HEK293 (cell line): ENCODE results near the gene HOXC11.

Experiments
- BCL11A ChIP-seq: fragments of 450-650 bp; formaldehyde crosslinking; IDR thresholded peaks from 2 replicates; pipeline ENCODE4 v1.5.1; 2016; ENCODE audit warnings: low read depth, missing biosample characterization, missing genetic modification characterization
- GFI1B ChIP-seq: fragments of 450-650 bp; formaldehyde crosslinking; IDR thresholded peaks from 2 replicates; pipeline ENCODE4 v1.5.1; 2016; ENCODE audit warnings: missing biosample characterization, missing genetic modification characterization
- MEIS1 ChIP-seq: sonication (generic); formaldehyde crosslinking; IDR thresholded peaks from 2 replicates; pipeline ENCODE4 v1.8.1; 2022; ENCODE audit warnings: missing genetic modification reagents, mild to moderate bottlenecking, borderline replicate concordance
- SETDB1 ChIP-seq: IDR thresholded peaks from one replicate; pipeline ENCODE4 v1.6.1; 2017; ENCODE audit warnings: mild to moderate bottlenecking, low read length, moderate library complexity, mixed read lengths; ENCODE audit not compliant: insufficient read length
- SP7 ChIP-seq: fragments of 450-650 bp; formaldehyde crosslinking; IDR thresholded peaks from 2 replicates; pipeline ENCODE4 v1.5.1; 2016; ENCODE audit warnings: missing biosample characterization, missing genetic modification characterization
- TCF7L2 ChIP-seq: IDR thresholded peaks from 2 replicates; pipeline ENCODE4 v1.6.1; 2011; ENCODE audit warnings: low read depth, mild to moderate bottlenecking, inconsistent platforms, low read length, moderate library complexity, borderline replicate concordance
- ZBTB1 ChIP-seq: fragments of 450-650 bp; formaldehyde crosslinking; IDR thresholded peaks from 2 replicates; pipeline ENCODE4 v1.5.1; 2016; ENCODE audit warnings: missing biosample characterization, missing genetic modification characterization
- ZBTB21 ChIP-seq: fragments of 450-650 bp; formaldehyde crosslinking; IDR thresholded peaks from 2 replicates; pipeline ENCODE4 v1.5.1; 2017; ENCODE audit warnings: missing biosample characterization, missing genetic modification characterization
- ZBTB44 ChIP-seq: fragments of 450-650 bp; IDR thresholded peaks from 2 replicates; pipeline ENCODE4 v1.5.1; 2018; ENCODE audit warnings: missing biosample characterization, mild to moderate bottlenecking, missing genetic modification characterization
- ZFHX2 ChIP-seq: fragments of 450-650 bp; formaldehyde crosslinking; conservative IDR thresholded peaks from 2 replicates; pipeline ENCODE4 v1.5.1; 2016; ENCODE audit warnings: missing biosample characterization, missing genetic modification characterization
- ZFP69B ChIP-seq: fragments of 450-650 bp; formaldehyde crosslinking; IDR thresholded peaks from 2 replicates; pipeline ENCODE4 v1.5.1; 2016; ENCODE audit warnings: missing biosample characterization, missing genetic modification characterization
- ZNF10 ChIP-seq: fragments of 450-650 bp; formaldehyde crosslinking; IDR thresholded peaks from 2 replicates; pipeline ENCODE4 v1.5.1; 2017; ENCODE audit warnings: missing biosample characterization, missing genetic modification characterization
- ZNF133 ChIP-seq: fragments of 450-650 bp; formaldehyde crosslinking; IDR thresholded peaks from 2 replicates; pipeline ENCODE4 v1.5.1; 2016; ENCODE audit warnings: missing biosample characterization, missing genetic modification characterization
- ZNF155 ChIP-seq: fragments of 450-650 bp; formaldehyde crosslinking; IDR thresholded peaks from 2 replicates; pipeline ENCODE4 v1.5.1; 2016; ENCODE audit warnings: missing biosample characterization, missing genetic modification characterization
- ZNF16 ChIP-seq: fragments of 450-650 bp; formaldehyde crosslinking; IDR thresholded peaks from 2 replicates; pipeline ENCODE4 v1.5.1; 2016; ENCODE audit warnings: low read depth, missing biosample characterization, missing genetic modification characterization
- ZNF175 ChIP-seq: fragments of 450-650 bp; formaldehyde crosslinking; IDR thresholded peaks from 2 replicates; pipeline ENCODE4 v1.5.1; 2016; ENCODE audit warnings: missing biosample characterization, missing genetic modification characterization
- ZNF24 ChIP-seq: fragments of 450-650 bp; formaldehyde crosslinking; IDR thresholded peaks from 2 replicates; pipeline ENCODE4 v1.5.1; 2016; ENCODE audit warnings: missing biosample characterization, missing genetic modification characterization
- ZNF26 ChIP-seq: fragments of 450-650 bp; formaldehyde crosslinking; IDR thresholded peaks from 2 replicates; pipeline ENCODE4 v1.5.1; 2016; ENCODE audit warnings: missing biosample characterization, missing genetic modification characterization
- ZNF266 ChIP-seq: fragments of 450-650 bp; formaldehyde crosslinking; IDR thresholded peaks from 2 replicates; pipeline ENCODE4 v1.5.1; 2016; ENCODE audit warnings: missing biosample characterization, missing genetic modification characterization, low read depth
- ZNF416 ChIP-seq: fragments of 450-650 bp; formaldehyde crosslinking; IDR thresholded peaks from 2 replicates; pipeline ENCODE4 v1.5.1; 2016; ENCODE audit warnings: missing biosample characterization, missing genetic modification characterization
- ZNF48 ChIP-seq: fragments of 450-650 bp; formaldehyde crosslinking; IDR thresholded peaks from 2 replicates; pipeline ENCODE4 v1.5.1; 2016; ENCODE audit warnings: missing biosample characterization, missing genetic modification characterization
- ZNF501 ChIP-seq: fragments of 450-650 bp; formaldehyde crosslinking; IDR thresholded peaks from 2 replicates; pipeline ENCODE4 v1.5.1; 2016; ENCODE audit warnings: missing biosample characterization, missing genetic modification characterization
- ZNF514 ChIP-seq: fragments of 450-650 bp; formaldehyde crosslinking; IDR thresholded peaks from 2 replicates; pipeline ENCODE4 v1.5.1; 2016; ENCODE audit warnings: missing biosample characterization, missing genetic modification characterization
- ZNF518A ChIP-seq: fragments of 450-650 bp; formaldehyde crosslinking; conservative IDR thresholded peaks from 2 replicates; pipeline ENCODE4 v1.5.1; 2016; ENCODE audit warnings: low read depth, missing biosample characterization, missing genetic modification characterization
- ZNF530 ChIP-seq: fragments of 450-650 bp; formaldehyde crosslinking; IDR thresholded peaks from 2 replicates; pipeline ENCODE4 v1.5.1; 2016; ENCODE audit warnings: low read depth, missing biosample characterization, missing genetic modification characterization
- ZNF558 ChIP-seq: fragments of 450-650 bp; formaldehyde crosslinking; IDR thresholded peaks from 2 replicates; pipeline ENCODE4 v1.5.1; 2016; ENCODE audit warnings: missing biosample characterization, missing genetic modification characterization
- ZNF571 ChIP-seq: fragments of 450-650 bp; formaldehyde crosslinking; IDR thresholded peaks from 2 replicates; pipeline ENCODE4 v1.5.0; 2017; ENCODE audit warnings: missing biosample characterization, missing genetic modification characterization
- ZNF600 ChIP-seq: fragments of 450-650 bp; formaldehyde crosslinking; IDR thresholded peaks from 2 replicates; pipeline ENCODE4 v1.5.1; 2016; ENCODE audit warnings: missing biosample characterization, missing genetic modification characterization
- ZNF654 ChIP-seq: fragments of 450-650 bp; formaldehyde crosslinking; IDR thresholded peaks from 2 replicates; pipeline ENCODE4 v1.5.1; 2016; ENCODE audit warnings: low read depth, missing biosample characterization, missing genetic modification characterization
- ZNF660 ChIP-seq: fragments of 450-650 bp; IDR thresholded peaks from 2 replicates; pipeline ENCODE4 v1.5.1; 2018; ENCODE audit warnings: missing biosample characterization, mild to moderate bottlenecking, missing genetic modification characterization
- ZNF76 ChIP-seq: fragments of 450-650 bp; formaldehyde crosslinking; IDR thresholded peaks from 2 replicates; pipeline ENCODE4; 2016; ENCODE audit warnings: low read depth, missing biosample characterization, missing genetic modification characterization, borderline replicate concordance
- ZNF777 ChIP-seq: fragments of 450-650 bp; formaldehyde crosslinking; IDR thresholded peaks from 2 replicates; pipeline ENCODE4 v1.5.1; 2017; ENCODE audit warnings: missing biosample characterization, missing genetic modification characterization, borderline replicate concordance
- ZNF791 ChIP-seq: fragments of 450-650 bp; formaldehyde crosslinking; IDR thresholded peaks from 2 replicates; pipeline ENCODE4 v1.5.1; 2016; ENCODE audit warnings: missing biosample characterization, missing genetic modification characterization

HOXC11 gene

GRCh38 chr12:54017027-54017788 is 44.3 kb downstream of the HOXC11 start (continued):
- TF ChIP-seq ZNF518A (tag by site-specific recombination): no peak
- TF ChIP-seq ZNF48 (tag by site-specific recombination): no peak
- no peak for TF ChIP-seq ZFP69B (tag by site-specific recombination)
- no peak for TF ChIP-seq ZNF175 (tag by site-specific recombination)
- no peak for TF ChIP-seq ZNF16 (tag by site-specific recombination)
- TF ChIP-seq BCL11A (tag by site-specific recombination): peak; percentile 94
- TF ChIP-seq ZNF777 (tag by site-specific recombination): no peak
- no peak for TF ChIP-seq ZBTB1
- 0 out of 2 replicates have a peak, but pooled peaks have one; percentile 51 for TF ChIP-seq ZNF24 (tag by site-specific recombination)
- TF ChIP-seq ZNF600 (tag by site-specific recombination): peak; percentile 77
- peak; percentile 94 for TF ChIP-seq SP7 (tag by site-specific recombination)
- peak; percentile 51 for TF ChIP-seq ZNF501 (tag by site-specific recombination)
- no peak for TF ChIP-seq ZNF133 (tag by site-specific recombination)
- no peak for TF ChIP-seq MEIS1 (CRISPR knock-in tag)
- TF ChIP-seq ZNF155 (tag by site-specific recombination): no peak
- no peak for TF ChIP-seq ZNF660 (tag by site-specific recombination)
- peak; percentile 32; the same call in 1 of the 2 replicates for TF ChIP-seq ZNF10
- 0 out of 2 replicates have a peak, but pooled peaks have one; percentile 7 for TF ChIP-seq ZNF76
- TF ChIP-seq TCF7L2: no peak
- peak; percentile 53 for TF ChIP-seq ZFHX2
- TF ChIP-seq ZNF514 (tag by site-specific recombination): no peak
- no peak for TF ChIP-seq ZNF26 (tag by site-specific recombination)
- no peak for TF ChIP-seq ZBTB21
- TF ChIP-seq ZNF558 (tag by site-specific recombination): no peak
- no peak for TF ChIP-seq GFI1B (tag by site-specific recombination)
- TF ChIP-seq ZNF416 (tag by site-specific recombination): no peak
- TF ChIP-seq ZBTB44 (tag by site-specific recombination): no peak
- TF ChIP-seq ZNF791 (tag by site-specific recombination): no peak
- TF ChIP-seq ZNF530: no peak
- no peak for TF ChIP-seq ZNF571 (tag by site-specific recombination)
- no peak; the same call in 1 of the 2 replicates for TF ChIP-seq ZNF654 (tag by site-specific recombination)
- TF ChIP-seq SETDB1: no peak
- no peak for TF ChIP-seq ZNF266 (tag by site-specific recombination)
